Tongue (tissue), 2 donors: ENCODE results near the gene NRIP1. TPM values are rescaled to one million over a fixed set of nuclear protein-coding genes. Genes with fewer than 3 reads are reported as not detected.

ENCODE experiments used
- DNase-seq: peaks from one replicate; pipeline ENCODE4 v3.0.0-alpha.2; 2015
- total RNA-seq: library from RNA; depleted of rRNA; stranded (reverse); fragments of >200 nt; gene quantifications from one replicate; pipeline ENCODE4 v1.2.3, GENCODE V29; 2014

The NRIP1 gene
- total RNA-seq, 1 donor from 2014 or later, result 99.2 TPM

GRCh38 chr21:15063814-15064575 lies 805 bp downstream of the NRIP1 start:
- peak; percentile 66 for DNase-seq

DNA sequence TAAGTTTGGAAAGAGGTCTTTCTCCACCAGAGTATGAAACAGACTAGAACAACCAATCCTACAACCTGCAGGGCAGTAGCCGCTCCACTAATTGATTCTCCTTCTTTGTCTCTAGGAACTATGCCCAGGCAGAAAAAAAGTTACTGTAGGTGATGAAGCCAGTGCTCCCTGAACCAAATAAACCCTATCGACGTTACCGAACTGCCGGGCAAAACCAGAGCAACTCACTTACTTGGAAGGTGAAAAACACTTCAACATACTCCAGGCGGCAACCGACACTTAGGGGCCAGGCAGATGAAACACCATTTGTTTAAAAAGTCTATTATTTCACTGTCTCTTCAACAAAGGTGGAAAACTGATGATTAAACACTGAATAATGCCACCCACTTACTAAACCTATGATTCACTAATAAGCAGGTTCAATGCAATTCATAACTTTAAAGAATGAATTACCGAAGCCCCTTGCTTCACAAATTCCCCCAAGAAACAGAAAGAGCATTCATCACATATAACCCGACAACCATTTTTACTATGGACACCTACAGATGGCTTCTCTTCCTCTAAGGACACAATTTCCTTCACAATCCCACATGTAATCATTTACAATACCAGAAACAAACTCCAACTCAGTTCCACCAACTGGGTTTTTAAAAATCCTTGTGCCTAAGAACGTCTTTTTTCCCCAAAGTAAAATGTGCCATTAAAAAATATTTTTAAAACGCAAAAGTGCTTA lies 1.6 kb downstream of the NRIP1 start:
- peak; percentile 42 for DNase-seq

- peak; percentile 62 for DNase-seq
These were observed 2.2 kb downstream of the NRIP1 start for GRCh38 chr21:15062606-15062965.

GRCh38 chr21:15061747-15062605 lies 2.8 kb downstream of the NRIP1 start:
- no peak for DNase-seq

DNA sequence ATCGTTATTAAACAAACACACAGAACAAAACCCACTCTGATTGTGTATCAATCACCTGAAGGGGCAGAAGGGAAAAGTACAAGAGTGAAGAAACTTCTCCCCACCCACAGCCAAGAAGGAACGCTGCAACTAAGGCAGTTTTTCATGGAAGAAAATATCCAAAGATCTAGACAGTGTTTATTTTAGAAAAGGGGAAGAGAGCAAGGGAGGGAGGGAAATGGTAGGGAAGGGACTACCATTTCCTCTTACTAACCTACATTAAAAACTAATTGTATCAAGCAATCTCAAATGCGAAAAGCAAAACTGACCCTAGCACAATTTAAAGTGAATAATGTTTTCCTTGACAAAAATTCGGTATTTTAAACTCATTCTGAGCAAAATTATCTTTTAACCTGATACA lies 3.5 kb downstream of the NRIP1 start:
- DNase-seq, result no peak

DNA sequence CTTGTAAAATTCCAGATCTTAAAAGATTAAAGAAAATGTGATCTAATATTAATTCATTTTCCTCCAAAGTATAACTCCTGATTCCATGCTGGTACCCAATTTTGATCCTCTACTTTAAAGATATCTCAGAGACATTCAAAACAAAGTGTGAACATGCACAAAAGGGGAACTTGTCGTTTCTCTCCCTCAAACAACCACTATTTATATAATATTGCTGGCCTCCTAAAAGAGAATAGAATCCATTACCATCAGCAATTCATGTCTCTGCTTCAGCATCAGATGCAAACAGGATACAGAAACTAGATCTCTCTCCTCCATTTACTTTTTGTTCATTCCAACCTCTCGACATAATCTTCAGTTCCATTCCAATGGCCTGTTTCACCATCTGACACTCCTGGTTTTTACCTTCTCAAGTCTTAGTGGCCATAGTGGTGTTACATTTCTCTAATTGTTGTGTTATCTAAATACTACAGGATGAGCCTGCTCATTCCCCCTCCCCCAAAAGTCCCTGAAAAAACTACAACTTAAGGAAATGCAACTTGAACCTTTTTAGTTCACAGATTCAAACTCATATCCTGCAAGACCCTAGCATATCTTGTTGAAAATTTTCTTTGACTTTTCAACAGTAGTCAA lies 4.1 kb downstream of the NRIP1 start:
- DNase-seq, result no peak

GRCh38 chr21:15059397-15059796 lies 5.4 kb downstream of the NRIP1 start:
- no peak for DNase-seq

- DNase-seq, result no peak
These were observed 5.9 kb downstream of the NRIP1 start for GRCh38 chr21:15058854-15059263.

GRCh38 chr21:15057285-15057684 lies 7.5 kb downstream of the NRIP1 start:
- no peak for DNase-seq

DNA sequence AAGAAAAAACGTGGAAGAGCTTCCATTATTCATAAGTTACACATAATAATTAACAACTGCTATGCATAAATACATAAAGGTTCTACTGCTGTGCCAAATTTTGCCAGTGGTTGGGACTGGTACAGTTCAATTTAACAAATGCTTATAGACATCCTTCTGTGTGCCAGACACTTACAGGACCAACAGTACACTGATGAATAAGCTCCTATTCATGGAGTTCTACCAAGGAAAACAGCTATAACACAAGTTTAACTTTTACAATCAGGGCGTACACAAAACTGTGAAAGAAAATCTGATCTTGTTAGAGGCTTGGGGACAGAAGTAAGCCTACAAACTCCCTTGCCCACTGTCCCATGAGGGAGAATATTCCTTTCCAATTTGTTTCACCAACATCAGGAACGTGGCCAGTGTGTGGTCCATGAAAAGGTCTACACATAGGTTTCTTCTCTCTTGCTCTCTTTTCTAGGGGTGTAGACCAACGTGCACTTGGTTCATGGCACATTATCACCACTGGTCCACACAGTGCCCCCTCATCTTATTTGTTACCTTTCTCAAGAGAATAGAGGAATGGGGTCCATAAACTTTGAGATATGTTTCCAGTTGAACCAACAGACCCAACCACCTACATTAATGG lies 10.1 kb downstream of the NRIP1 start:
- no peak for DNase-seq

- no peak for DNase-seq
These were observed 10.7 kb downstream of the NRIP1 start for GRCh38 chr21:15054089-15054488.

DNA sequence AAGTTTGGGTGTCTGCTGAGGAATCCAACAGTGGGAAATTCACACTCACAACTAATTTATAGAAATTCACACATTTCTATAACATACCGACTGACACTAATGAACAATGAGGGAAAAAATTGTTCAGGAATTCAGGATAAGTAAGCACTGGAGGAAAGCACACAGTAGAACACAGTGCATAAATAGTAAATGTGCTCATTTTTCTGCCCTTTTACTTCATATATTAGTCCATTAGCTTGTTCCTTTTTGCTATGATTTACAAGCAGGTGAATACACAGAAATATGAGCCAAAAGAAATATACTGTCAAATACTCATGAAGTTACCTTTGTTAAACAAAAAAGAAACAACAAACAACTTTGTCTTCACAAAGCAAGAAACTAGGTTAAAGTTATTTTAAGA lies 11.3 kb downstream of the NRIP1 start:
- DNase-seq, result no peak

GRCh38 chr21:15052459-15052763 lies 12.4 kb downstream of the NRIP1 start:
- DNase-seq, result no peak

GRCh38 chr21:15051644-15052458 lies 12.9 kb downstream of the NRIP1 start:
- no peak for DNase-seq

- no peak for DNase-seq
These were observed 14.0 kb downstream of the NRIP1 start for GRCh38 chr21:15050568-15051377.

- DNase-seq, result no peak
These were observed 19.8 kb downstream of the NRIP1 start for GRCh38 chr21:15045017-15045416.

DNA sequence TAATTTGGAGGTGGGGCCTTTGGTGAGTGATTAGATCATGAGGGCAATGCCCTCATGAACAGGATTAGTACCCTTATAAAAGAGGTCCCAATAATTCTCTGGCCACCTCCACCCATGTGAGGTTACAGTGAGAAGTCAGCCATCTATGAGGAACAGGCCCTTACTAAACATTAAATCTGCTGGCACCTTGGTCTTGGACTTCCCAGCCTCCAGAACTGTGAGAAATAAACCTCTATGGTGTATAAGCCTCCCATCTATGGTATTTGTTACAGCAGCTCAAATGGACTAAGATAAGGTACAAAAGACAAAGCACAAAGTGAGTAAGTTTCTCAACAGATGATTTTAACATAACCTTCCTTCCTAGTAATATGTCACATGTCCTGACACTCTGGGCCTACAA lies 22.3 kb downstream of the NRIP1 start:
- no peak for DNase-seq

DNA sequence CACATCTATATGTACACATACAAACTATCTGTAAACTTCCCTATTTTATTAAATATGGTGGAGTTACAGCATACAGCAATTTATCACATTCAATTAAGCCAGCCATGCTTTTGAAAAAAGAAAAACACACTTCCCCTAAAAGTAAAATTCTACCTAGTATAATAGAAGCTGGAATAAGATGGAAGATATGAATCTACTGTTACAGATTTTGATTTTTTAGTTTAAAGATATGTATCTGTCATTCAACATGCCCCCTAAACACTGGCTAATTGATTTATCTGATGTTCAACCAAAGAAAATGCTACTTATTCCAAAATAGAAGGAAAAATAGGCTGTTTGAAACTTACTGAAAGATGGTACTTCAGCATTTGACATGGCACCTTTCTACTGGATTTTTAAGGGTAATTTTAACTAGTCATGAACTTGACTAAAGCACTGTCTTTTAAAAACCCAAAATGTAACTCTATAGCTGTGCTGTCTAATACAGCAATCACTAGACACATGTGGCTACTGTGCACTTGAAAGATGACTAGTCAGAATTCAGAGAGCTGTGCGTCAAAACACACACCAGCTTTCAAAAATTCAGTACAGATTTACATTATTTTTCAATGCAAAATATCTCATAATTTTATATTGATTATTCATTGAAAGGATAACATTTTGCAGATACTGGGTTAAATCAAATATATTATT lies 25.0 kb downstream of the NRIP1 start:
- no peak for DNase-seq

- no peak for DNase-seq
These were observed 26.9 kb downstream of the NRIP1 start for GRCh38 chr21:15037900-15038293.
